ENCODE measurements around the gene SLC35B2.
"Not testable (repeated sequence)": the region's sequence is repeated elsewhere in the genome, so short reads cannot be mapped to it uniquely, and the experiment has no call there.

The SLC35B2 gene

DNA sequence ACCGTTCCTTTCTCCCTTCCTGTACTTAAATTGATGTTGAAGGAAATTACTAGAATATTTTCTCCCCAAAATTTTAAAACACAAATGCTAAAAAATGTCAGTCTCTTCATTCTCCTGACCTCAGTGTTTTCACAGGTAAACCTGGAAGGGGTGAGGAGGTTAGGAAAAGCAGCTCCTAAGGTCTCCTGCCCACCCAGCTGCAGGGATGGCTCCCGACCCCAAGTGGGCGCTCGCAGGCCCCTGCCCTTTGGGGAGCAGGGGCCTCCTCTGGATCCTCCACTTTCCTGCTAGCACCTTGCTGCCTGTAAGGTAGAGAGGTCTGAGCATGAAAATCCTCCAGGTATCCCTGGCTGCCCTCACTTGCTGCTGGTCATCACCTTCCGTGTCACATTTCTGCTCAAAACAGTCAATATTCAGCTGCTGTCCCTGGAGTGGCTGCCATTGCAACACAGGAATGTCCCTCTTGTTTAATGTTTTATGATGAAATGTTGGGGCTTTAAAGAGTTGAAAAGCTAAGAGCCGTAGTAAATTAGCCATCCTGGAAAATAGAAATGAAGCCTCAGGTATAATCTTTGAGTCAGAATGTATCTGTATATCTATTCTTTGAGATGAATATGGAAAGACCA is 21.3 kb downstream of the SLC35B2 start:
- no peak for DNase-seq (ENCODE audit: low read depth in 2 of 3, low spot score in 2 of 3)

GRCh38 chr6:44235269-44235668 is 22.1 kb downstream of the SLC35B2 start:
- no peak for DNase-seq (ENCODE audit: low read depth in 2 of 3, low spot score in 2 of 3)

DNA sequence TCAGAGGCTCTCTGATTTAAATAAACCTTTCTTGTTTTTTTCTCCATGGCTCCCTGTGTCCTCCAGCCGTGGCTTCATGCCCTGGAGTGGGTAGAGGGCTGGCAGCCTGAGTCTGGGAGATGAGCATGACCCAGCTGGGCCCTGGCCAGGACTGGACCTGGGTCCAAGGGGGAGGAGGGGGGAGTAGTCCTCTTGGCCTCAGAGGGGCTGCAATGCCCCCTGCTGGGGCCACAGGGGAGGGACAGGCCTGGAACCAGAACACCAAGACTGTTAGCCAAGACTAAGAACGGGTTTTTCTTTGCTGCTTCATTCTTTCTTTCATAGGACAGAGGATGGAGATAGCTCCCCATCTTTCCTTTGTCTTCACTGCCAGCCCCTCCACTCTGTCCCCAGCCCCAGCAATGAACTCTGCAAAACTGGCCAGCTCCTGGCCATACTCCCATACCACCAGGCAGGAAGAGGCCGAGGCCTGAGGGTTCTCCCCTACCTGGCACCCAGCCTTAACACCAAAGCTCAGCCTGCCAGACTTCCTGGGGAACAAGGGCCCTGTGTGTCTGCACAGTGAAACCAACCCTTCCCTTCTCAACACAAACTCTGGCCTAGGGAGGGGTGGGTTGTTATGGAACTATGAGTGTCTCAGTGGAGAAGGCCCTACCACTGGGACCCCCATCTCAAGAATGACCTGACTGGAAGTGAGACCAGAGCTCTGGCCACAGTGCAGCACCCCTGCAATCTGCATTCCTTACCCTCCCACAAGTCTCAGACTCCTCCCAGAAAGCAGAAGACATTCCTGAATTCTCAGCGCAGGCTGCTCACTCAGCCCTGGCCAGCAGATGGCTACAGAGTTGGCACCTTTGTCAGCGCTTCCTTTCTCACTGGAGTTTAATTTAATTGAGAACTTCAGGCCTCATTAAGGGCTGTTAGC is 23.0 kb downstream of the SLC35B2 start:
- no peak for DNase-seq (ENCODE audit: low read depth in 2 of 3, low spot score in 2 of 3)

DNA sequence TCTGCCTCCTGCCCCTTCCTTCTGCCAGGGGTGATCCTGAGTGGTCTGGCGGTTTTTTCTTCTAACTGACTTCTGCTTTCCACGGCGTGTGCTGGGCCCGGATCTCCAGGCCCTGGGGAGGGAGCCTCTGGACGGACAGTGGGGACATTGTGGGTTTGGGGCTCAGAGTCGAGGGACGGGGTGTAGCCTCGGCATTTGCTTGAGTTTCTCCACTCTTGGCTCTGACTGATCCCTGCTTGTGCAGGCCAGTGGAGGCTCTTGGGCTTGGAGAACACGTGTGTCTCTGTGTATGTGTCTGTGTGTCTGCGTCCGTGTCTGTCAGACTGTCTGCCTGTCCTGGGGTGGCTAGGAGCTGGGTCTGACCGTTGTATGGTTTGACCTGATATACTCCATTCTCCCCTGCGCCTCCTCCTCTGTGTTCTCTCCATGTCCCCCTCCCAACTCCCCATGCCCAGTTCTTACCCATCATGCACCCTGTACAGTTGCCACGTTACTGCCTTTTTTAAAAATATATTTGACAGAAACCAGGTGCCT is 23.7 kb downstream of the SLC35B2 start:
- no peak for DNase-seq (ENCODE audit: low read depth in 2 of 3, low spot score in 2 of 3)

- DNase-seq (ENCODE audit: low read depth in 2 of 3, low spot score in 2 of 3) = no peak
Measured at GRCh38 chr6:44232676-44233566, 24.4 kb downstream of the SLC35B2 start.

GRCh38 chr6:44231426-44231825 is 25.9 kb downstream of the SLC35B2 start:
- DNase-seq (ENCODE audit: low read depth in 2 of 3, low spot score in 2 of 3) = not testable (repeated sequence)

DNA sequence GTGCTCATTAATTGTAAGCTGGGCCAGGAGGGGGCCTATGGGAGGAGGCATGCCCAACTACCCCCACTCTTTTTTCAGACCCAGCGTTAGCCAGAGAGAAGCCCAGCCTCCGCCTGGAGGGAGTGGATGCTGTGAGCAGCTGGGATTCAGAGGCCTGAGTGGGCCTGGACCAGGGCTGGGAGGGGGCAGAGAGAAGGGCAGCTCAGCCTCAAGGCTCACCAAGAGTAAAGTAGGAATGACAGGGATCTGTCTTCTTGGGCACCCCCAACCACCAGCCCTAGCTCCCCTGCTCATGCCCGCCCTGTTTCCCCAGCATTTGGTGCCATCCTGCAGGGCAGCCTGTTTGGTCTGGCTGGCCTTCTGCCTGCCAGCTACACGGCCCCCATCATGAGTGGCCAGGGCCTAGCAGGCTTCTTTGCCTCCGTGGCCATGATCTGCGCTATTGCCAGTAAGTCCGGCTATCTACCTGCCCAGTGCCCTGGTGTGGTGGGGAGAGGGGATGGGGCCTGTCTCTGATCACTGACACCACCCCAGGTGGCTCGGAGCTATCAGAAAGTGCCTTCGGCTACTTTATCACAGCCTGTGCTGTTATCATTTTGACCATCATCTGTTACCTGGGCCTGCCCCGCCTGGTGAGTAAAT is 27.2 kb downstream of the SLC35B2 start:
- no peak for DNase-seq (ENCODE audit: low read depth in 2 of 3, low spot score in 2 of 3)

- DNase-seq (ENCODE audit: low read depth in 2 of 3, low spot score in 2 of 3) = no peak
Measured at GRCh38 chr6:44229376-44230033, 27.8 kb downstream of the SLC35B2 start.

DNA sequence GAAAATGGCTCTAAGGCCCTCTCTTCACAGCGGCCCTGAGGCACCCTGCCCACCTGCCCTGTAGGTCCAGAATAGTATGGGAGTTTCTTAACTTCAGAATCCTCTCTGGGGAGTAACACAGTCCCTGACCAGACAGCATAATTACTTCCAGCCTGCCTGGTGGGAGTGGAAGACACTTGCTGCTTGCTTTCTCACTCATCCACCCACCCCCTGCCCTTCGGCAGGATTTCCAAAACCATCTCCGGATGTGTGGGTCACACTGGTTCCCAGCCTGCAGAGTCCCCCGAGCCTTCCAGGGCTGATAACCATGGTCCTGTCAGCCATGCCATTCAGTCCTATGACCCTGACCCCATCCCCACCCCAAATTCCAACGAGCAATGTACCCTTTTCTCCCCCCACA is 28.5 kb downstream of the SLC35B2 start:
- DNase-seq (ENCODE audit: low read depth in 2 of 3, low spot score in 2 of 3) = no peak

DNA sequence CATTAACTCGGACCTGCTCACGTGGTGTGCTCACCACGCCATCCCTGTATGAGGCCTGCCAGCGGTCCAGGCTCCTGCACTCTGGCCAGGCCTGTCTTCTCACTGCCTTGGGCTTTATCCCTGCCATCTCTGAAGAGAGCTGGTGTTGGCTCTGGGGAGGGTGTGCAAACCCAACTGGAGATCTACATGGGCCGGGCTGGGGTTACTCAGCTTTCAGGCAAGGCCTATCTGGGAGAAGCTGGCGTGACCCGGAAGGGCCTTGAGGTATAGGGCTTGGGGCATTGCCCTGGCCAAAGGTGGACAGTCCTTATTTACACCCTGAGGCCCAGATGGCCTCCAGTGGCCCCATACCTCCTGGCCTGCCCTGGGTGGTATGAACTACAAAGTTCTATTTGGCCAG is 28.9 kb downstream of the SLC35B2 start:
- DNase-seq (ENCODE audit: low read depth in 2 of 3, low spot score in 2 of 3) = no peak

GRCh38 chr6:44228031-44228430 is 29.3 kb downstream of the SLC35B2 start:
- DNase-seq (ENCODE audit: low read depth in 2 of 3, low spot score in 2 of 3) = no peak

DNA sequence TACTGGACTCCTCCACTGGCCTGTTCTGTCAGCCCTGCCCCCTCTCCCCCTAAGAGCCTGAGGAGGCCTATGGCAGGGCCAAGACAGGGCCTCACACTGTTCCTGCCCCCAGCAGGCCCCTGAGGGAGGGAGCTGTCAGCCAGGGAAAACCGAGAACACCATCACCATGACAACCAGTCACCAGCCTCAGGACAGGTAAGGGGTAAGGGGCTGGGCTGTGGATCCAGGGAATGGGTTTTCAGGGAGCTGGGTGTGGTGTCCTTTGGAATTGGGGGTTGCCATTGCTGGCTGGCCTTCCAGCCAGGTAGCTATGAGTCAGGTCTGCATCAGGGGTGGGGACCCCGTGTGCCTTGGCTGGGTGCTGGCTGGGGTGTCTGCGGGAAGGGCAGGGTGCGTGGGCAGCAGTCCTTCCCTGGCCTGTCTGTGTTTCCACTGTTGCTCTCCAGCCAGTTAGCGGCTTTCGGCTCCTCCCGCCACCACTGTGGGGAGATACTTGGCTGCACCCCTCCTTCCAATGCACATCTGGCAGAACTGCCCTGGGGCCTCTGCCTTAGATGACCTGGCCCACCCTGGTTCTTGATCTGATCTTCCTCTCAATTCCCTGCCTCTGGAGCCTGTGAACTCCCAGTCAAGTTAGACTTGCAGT is 30.1 kb downstream of the SLC35B2 start:
- DNase-seq (ENCODE audit: low read depth in 2 of 3, low spot score in 2 of 3) = no peak

GRCh38 chr6:44226368-44227147 is 30.8 kb downstream of the SLC35B2 start:
- DNase-seq (ENCODE audit: low read depth in 2 of 3, low spot score in 2 of 3) = no peak

DNA sequence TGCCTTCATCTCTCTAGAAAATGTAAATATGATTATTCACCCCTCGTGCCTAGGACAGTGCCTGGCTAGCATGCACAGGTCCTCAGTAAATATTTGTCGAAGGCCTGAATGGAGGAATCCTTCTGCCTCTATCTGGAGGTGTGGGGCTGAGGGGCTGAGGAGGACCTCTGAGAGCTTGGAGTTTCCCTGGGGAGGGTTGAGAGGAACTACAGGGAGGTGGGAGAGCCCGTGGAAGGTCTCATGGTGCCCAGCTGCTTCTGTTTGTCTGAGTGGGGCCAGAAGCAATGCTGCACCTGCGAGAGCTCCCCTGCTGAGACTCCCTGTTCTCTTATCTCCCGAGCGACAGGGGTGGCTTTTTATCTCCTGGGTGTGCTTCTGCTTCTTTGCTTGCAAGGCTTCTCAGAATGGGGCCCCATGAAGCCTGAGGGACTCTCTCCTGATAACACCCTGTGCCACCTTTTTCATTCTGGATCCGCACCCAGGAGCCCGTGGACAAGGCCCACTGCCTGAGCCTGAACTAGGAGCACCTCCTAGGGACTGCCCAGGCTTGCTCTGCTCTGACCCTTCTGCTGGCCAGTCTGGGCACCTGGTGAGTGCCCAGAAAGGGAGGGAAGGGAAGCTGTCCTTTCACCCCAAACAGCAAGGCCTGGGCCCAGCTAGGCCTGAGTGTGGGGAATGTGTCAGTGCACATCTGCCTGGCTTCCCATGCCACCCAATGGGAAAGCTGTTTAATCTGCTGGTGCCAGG is 31.6 kb downstream of the SLC35B2 start:
- no peak for DNase-seq (ENCODE audit: low read depth in 2 of 3, low spot score in 2 of 3)

DNA sequence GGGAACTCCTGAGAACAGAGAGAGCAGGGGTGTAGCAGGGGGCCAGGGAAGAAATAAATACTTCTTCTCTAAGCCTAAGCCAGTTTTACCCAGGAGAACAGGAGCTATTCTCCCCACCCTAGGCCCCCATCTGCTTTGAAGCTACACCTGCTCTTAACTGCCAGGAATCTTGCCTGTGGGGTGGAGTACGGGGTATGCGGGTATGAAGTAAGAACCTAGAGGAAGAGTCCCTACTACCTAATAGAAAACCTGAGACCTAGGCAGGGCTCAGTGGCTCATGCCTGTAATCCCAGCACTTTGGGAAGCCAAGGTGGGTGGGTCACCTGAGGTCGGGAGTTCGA is 32.4 kb downstream of the SLC35B2 start:
- no peak for DNase-seq (ENCODE audit: low read depth in 2 of 3, low spot score in 2 of 3)

DNA sequence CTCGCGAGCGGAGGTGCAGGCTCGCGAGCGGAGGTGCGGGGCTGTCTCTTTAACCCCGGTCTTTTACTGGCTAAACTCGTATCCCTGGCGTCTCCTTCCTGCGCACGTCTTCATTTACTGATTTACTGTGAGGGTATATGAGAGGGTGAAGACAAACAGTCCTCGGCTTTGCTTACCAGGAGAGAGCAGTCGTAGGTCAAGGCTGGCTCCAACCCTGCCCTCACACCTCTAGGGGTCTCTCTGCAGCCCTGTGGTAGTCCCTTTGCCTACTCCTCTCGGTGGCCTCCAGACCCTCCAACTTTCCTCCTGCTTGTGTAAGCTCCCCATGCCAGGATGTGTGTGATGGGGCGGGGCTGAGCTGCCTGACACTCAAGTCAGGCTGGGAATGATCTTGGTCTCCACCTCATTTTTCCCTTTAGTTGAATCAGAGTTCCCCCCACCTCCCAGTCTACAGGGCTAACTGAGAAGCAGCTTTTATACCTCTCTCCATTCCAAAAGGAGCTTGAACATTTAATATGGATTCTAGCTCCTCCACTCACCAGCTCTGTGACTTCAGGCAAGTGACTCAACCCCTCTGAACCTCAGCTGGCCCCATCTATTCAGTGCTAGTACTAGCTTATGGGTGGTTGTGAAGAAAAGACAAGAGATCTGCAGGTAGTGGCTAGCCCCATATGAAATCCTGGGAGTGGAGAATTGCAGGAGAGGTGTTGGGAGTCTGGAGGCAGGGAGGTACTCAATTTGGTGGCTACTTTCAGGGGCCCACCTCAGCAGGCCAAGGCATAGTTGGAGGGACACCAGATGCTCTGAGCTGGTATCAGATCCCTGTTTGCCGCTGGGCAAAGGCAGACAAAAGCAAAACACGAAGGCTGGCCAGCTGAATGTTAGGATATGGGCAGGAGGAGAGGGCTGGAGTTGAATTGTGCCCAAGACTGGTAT is 33.0 kb downstream of the SLC35B2 start:
- DNase-seq (ENCODE audit: low read depth in 2 of 3, low spot score in 2 of 3) = no peak

DNA sequence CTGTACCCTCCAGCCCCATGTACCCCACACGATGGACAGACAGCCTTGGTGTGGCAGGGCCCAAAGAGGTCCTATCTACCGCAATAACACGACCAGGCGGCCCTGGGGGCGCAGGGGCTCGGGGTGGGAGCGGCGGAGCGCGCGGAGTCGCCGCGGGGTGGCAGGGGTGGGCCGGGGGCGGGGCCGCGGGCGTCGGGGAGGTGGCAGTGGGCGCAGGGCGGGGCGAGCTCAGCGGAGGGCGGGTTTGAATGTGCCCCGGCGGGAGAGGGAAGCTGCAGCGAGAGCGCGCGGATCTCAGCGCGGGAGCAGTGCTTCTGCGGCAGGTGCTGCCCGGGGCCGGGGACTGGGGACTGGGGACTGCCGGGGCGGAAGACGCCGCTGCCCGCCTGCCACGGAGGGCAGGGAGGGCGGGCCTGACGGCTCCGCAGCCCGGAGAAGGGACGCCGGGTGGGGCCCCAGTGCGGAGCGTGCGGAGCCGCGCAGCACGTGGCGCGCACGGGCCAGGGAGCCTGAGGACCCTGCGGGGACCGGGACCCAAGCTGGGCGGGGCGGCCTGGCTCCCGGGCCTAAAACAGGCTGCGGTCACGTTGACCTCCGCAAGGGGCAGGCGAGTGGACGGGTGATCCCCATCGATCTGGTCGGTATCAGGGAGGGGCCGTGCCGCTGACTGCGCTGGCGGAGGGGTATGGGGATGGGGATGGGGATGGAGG is 33.9 kb downstream of the SLC35B2 start, which contains the start of gene SLC29A1:
SLC29A1 (plus strand) TSS at position 277 of the 710 bp plus-strand sequence. CDS start 3,719 bp downstream, outside the sequence.
- peak; percentile 66 to 78 (median 70) for DNase-seq (ENCODE audit: low read depth in 2 of 3, low spot score in 2 of 3)
